Germinal center (tissue), 1 donor: ENCODE measurements around the gene CCDC13.

Source experiments
- DNase-seq: peaks from one replicate; pipeline ENCODE4 v3.0.0; 2012; ENCODE audit warnings: mixed read lengths, low spot score

CCDC13 gene

DNA sequence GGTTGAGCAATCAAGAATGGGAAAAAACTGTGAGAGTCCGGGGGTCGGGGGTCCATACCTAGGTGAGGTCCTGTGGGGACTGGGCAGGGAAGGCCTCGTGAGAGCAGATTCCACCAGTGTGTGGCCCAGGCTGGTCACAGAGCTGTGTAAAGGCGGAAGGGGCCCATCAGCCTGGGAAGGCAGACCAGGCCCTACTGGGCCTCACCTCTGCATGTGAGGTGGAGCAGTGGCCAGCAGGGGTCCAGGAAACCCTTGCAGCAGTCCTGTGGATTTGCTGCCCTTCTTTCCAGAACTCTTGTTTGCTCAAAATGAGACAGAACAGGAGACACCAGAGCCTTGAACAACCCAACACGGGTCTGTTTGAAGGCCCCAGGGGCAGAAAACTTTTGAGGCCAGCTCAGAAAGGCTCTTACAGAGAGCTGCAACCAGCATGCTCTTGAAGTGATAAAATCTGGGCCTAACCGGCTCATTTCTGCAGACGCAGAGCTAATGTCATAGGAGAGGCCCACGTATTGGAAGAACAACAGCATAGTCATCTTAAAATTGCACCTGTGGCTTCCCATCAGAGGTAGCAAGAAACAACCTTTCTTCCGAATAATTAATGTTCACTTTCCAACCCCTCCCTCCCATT lies 40.1 kb downstream of the CCDC13 start:
- DNase-seq, result no peak

DNA sequence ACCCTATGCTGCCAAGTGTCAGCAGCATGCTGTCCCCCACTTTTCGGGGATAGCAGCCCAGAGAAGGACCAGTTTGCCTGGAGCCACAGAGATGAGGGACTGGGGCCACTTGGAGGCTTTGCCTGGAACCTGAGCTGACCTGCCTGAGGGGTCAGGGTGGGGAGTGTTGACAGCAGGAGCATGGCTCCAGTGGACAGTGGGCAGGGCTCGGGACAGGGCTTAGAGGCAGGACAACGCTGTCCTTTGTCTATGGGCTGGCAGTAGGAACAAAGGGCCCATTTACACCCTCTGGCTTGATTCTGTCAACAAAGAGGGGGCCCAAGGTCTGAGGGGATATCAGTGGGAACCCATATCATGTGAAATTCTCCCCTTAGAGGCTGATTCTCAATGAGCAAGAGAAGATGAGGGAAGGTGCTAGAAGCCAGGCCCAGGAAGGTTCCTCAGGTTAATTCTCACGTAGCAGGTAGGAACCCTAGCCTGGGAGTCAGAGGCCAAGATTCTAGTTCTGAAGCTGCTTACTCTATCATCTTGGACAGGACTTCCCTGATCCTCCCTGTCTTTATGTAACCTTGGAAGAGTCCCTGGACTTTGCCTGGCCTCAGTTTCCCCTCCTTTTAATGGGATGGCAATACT lies 40.7 kb downstream of the CCDC13 start:
- DNase-seq, result no peak

DNA sequence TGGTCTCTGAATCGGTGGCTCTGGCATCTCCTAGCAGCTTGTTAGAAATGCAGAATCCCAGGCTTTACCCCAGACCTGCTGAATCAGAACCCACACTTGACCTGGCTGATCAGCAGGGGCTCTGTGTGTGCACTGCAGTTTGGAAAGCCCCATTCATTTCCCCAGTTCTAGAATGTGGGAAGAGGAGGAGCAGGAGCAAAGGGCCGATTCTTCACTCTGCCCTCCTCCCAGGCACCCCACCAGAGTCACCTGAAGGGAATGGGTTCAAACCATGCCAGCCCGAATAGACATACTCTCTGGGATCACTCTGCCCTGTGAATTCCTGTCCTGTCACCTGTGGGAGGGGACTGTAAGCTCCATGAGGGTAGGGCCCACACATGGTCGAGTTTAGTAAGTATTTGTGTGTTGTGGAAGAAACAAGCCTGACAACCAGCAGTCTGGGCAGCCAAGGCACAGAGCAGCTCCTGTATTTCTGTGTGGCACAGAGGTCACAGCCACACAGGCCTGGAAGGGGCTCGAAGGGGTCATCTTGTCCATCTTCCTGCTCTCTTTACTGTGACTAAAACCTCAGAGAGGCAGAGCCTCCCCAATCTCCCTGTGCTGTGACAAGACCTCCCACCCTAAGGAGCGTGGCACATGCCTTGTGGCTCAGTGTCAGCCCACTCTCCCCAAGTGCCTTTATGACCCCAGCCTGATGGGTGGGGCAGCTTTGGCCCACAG lies 41.4 kb downstream of the CCDC13 start:
- DNase-seq, result no peak

DNA sequence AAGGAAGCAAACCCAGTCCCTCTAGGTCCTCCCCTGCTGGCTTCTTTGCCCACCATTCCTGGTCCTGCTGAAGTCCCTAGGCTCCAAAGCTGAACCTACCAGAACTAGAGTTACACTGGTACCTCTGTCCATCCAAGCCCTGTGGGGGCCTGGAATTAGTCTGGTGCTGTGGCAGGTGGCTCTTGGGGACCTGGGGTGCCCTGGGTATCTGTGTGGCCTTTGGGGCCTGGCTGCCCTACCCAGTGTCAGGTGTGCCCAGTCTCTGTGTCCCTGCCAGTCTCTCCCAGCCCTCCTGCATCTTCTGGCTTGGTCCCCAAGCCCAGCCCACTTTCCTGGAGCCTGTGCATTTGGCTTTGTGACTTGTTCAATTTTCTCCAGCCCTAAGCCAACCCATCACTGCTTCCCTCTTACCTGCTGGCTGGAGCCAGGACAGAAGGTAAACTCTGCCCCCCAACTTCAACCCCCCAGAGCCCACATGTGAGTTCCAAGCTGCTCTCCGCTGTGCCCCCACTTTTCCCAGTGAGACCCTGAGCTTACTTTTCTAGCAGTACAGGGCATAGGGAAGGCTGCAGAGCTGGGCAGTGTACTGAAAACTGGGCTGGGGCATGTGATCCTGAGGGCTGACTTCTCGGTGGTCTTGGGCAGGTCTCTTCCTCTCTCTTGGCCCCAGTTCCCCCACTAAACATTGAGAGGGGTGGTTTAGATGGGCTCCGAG lies 42.2 kb downstream of the CCDC13 start:
- no peak for DNase-seq

DNA sequence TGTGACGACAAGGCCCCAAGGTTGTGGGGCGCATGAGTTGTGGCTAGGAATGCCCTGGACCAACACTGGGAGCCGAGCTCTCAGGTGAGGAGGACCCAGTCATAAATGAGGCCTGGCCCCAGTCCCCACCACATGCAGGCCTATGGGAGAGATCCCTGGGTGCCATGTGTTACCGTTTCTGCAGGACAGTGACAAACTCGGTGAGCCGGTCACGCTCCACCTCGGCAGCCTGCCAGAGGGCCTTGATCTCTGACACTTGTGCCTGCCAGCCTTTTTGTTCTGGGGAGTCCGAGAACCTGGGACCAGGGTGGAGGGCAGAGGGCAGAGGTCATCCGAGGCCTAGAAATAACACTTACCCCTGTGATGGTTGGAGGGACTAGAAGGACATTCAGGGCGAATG lies 42.8 kb downstream of the CCDC13 start:
- DNase-seq, result no peak

DNA sequence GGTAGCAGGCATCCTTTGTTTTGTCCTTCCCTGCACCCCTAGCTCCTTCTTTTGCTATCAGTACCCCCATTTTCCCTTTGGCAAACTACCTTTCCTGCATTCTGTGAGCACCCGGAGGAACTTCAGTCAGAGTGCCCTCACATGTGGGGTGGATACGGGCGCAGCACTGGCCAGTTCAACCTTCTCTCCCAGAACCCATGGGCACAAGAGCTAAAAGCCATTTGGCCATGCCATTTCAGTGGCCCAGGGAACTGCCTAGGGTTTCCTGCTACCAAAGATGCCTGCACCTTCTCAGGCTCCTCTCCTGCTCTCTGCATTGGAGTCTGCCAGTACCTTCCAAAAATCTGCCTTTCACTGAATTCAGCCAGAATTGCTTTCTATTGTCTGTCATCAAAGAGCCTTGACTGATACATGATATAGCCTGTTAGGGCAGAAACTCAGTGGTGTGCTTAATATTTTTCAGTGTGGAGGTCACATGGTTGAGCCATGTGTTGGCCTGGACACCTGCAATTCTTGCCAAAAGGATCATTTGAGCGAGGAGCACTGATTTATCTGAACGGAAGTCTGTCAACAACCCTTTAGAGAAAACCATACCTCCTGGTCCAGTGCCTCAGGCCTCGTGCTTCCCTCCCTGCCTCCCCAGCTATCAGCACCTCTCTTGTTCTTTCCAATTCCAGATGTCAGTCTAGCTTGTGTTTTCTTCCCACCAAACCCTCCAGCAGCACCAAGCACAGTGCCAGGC lies 43.5 kb downstream of the CCDC13 start:
- no peak for DNase-seq

DNA sequence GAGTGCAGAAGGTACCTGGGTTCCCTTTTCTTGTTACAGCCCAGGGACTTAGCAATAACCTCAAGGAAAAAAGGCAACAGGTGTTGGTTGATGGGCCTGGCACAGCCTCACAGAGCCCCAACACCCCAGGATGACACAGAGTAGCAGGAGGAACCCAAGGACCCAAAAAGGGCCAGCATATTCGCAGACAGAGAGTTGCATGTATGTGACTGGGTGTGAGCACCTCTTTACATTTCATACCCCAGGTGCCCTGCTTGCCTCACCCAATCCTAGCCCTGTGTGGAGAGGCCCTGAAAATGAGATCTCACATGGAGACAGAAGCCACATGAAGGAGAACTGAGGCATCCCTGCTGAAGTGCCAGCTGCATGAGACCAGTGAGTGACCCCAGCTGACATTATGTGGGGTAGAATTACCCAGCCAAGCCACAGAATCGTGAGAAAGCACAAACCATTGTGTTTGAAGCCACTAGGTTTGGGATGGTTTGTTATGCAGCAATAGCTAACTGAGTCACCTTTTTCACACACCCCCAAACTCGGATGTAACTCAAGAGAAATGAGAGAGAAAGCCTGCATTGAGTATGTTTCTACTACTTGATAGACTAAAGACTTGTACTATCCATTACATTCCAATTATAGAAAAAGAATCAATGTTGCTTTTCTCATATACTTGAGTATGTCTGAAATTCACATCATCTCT lies 44.2 kb downstream of the CCDC13 start:
- no peak for DNase-seq

DNA sequence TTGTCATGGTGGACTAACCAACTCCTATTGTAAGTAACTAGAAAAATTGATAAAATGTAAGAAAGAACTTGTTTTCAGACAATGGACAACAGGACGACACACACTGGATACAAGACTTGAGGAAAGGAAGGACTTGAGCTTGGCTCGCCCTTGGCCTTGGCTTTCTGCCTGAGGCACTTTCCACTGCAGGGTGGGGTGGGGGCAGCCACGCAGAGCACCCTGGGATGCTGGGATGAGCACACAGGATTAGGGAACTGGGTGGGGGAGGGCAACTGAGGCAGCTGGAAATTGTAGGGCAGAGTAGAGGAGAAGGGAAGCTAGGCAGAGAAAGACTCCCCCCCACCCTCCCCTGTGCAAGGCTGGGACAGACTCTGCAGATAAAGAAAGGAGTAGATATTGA lies 45.0 kb downstream of the CCDC13 start:
- DNase-seq, result no peak

DNA sequence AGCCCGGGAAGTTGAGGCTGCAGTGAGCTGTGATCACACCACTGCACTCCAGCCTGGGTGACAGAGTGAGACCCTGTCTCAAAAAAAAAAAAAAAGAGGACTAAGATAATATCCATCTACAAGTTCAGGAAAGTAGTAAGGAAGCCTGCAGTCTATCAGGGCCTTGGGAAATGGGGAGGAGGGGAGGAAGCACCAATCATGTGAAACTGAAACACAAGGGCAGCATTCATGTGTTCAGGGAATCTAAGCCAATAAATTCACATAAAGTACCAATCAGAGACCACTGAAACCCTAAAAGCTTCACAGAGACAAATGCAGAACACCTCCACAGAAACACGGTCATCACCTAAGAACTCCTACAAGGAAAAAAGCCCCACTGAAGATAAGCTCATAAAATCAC lies 47.6 kb downstream of the CCDC13 start:
- DNase-seq, result no peak

DNA sequence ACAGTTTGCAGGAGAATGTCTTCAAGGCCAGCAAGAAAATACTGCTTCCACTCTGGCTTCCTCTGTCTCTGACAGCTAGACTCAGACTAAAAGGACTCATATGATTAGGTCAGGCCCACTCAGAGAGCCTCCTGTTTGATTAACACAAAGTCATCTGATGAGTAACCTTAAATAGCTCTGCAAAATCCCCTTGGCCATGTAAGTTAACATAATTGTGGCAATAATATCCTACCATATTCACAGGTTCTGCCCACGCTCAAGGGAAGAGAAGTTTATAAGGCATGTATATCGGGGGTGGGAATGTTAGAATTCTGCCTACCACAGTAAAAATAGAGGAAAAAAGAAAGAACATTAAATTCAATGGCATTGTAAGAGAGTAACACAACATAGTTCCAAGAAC lies 49.8 kb downstream of the CCDC13 start:
- DNase-seq, result no peak
